ENCODE results near the gene LHX2.

The LHX2 gene

DNA sequence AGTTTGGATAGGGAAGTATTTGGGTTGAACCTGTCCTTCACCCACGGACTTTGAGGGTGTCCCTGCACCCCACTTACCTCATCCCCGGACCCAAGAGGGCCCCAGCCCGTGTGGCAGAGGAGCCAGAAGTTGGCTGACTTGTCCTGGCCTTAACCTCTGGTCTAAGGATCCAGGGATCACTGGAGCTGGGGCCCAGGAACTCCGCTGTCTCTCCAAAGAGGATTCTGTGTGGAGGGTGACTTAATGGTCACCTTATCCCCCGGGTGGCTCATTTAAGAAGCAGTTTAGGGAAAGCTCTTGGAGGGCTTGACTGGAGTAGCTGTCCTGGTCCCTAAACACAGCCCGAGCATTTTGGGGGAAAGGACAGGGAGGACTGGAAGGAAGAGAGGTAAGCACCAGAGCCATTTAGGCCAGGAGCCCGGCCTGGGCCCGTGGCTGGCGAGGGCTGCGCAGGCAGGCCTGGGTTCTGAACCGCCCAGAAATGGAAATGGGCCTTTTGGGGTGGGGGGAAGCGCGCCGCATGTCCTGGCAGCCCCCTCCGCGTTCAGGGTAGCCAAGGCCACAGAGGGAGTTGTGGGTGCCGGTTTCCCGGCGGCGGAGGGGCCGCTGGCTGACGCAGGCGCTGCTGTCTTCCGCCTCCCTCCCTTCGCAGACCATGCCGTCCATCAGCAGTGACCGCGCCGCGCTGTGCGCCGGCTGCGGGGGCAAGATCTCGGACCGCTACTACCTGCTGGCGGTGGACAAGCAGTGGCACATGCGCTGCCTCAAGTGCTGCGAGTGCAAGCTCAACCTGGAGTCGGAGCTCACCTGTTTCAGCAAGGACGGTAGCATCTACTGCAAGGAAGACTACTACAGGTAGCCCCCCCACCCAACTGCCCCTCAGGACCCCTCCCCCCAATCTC lies 2.0 kb downstream of the LHX2 start:
- Histone ChIP-seq H3K36me3 (ENCODE audit: control insufficient read depth in 2 of 2, insufficient read depth in 2 of 2, low read length in 2 of 2) (no peaks in the 10 kb centered on the region), H3K27ac (ENCODE audit: low read depth in 2 of 2, low read length in 2 of 2) (no peak overlapping the region), H3K4me1 (ENCODE audit: control insufficient read depth in 2 of 2, insufficient read depth in 2 of 2, low read length in 2 of 2) (peaks cover 7 to 19% of the 10 kb centered on the region in 2 donors), H3K9ac (ENCODE audit: low read depth in 1 of 2, low read length in 2 of 2) (no peak overlapping the region), H3K9me3 (ENCODE audit: control insufficient read depth in 2 of 2, low read length in 2 of 2) (no peaks in the 10 kb centered on the region), H3K4me3 (ENCODE audit: low read length in 2 of 2) (no peak overlapping the region), H3K27me3 (ENCODE audit: control insufficient read depth in 2 of 2, insufficient read depth in 2 of 2, low read length in 2 of 2) (peaks cover 72 to 85% of the 10 kb centered on the region in 2 donors)

GRCh38 chr9:124014211-124014955 lies 2.8 kb downstream of the LHX2 start:
- Histone ChIP-seq H3K4me1 (ENCODE audit: control insufficient read depth in 2 of 2, insufficient read depth in 2 of 2, low read length in 2 of 2) (peaks cover 4 to 13% of the 10 kb centered on the region in 2 donors), H3K4me3 (ENCODE audit: low read length in 2 of 2) (no peak overlapping the region), H3K27ac (ENCODE audit: low read depth in 2 of 2, low read length in 2 of 2) (no peak overlapping the region), H3K27me3 (ENCODE audit: control insufficient read depth in 2 of 2, insufficient read depth in 2 of 2, low read length in 2 of 2) (peaks cover 71 to 85% of the 10 kb centered on the region in 2 donors), H3K9me3 (ENCODE audit: control insufficient read depth in 2 of 2, low read length in 2 of 2) (no peaks in the 10 kb centered on the region), H3K36me3 (ENCODE audit: control insufficient read depth in 2 of 2, insufficient read depth in 2 of 2, low read length in 2 of 2) (no peaks in the 10 kb centered on the region), H3K9ac (ENCODE audit: low read depth in 1 of 2, low read length in 2 of 2) (no peak overlapping the region)

DNA sequence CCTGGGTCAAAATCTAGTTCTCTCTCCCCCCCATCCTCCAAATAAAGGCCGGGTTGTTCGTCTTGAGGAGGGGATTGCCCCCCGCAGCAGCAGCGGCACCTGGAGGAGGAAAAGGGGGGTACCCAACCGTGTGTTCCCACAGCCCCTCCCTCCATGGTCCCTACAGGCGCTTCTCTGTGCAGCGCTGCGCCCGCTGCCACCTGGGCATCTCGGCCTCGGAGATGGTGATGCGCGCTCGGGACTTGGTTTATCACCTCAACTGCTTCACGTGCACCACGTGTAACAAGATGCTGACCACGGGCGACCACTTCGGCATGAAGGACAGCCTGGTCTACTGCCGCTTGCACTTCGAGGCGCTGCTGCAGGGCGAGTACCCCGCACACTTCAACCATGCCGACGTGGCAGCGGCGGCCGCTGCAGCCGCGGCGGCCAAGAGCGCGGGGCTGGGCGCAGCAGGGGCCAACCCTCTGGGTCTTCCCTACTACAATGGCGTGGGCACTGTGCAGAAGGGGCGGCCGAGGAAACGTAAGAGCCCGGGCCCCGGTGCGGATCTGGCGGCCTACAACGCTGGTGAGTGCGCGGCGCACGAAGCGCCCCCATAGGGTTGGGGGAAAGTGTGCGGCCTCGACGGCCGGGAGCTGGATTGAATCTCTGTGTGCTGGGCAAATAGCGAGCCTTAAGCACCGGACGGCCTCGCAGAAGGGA lies 3.5 kb downstream of the LHX2 start:
- peaks cover 4 to 13% of the 10 kb centered on the region in 2 donors for H3K4me1 ChIP-seq (ENCODE audit: control insufficient read depth in 2 of 2, insufficient read depth in 2 of 2, low read length in 2 of 2)

GRCh38 chr9:124015661-124016131 lies 4.1 kb downstream of the LHX2 start:
- Histone ChIP-seq H3K36me3 (ENCODE audit: control insufficient read depth in 2 of 2, insufficient read depth in 2 of 2, low read length in 2 of 2) (no peaks in the 10 kb centered on the region), H3K9me3 (ENCODE audit: control insufficient read depth in 2 of 2, low read length in 2 of 2) (no peaks in the 10 kb centered on the region), H3K4me1 (ENCODE audit: control insufficient read depth in 2 of 2, insufficient read depth in 2 of 2, low read length in 2 of 2) (peaks cover 4 to 12% of the 10 kb centered on the region in 2 donors), H3K9ac (ENCODE audit: low read depth in 1 of 2, low read length in 2 of 2) (no peak overlapping the region), H3K27ac (ENCODE audit: low read depth in 2 of 2, low read length in 2 of 2) (no peak overlapping the region), H3K4me3 (ENCODE audit: low read length in 2 of 2) (no peak overlapping the region), H3K27me3 (ENCODE audit: control insufficient read depth in 2 of 2, insufficient read depth in 2 of 2, low read length in 2 of 2) (peaks cover 71 to 83% of the 10 kb centered on the region in 2 donors)

More for the DNA sequence above, 3.5 kb downstream of the LHX2 start:
- Histone ChIP-seq H3K36me3 (ENCODE audit: control insufficient read depth in 2 of 2, insufficient read depth in 2 of 2, low read length in 2 of 2) (no peaks in the 10 kb centered on the region), H3K27ac (ENCODE audit: low read depth in 2 of 2, low read length in 2 of 2) (no peak overlapping the region), H3K9me3 (ENCODE audit: control insufficient read depth in 2 of 2, low read length in 2 of 2) (no peaks in the 10 kb centered on the region), H3K27me3 (ENCODE audit: control insufficient read depth in 2 of 2, insufficient read depth in 2 of 2, low read length in 2 of 2) (peaks cover 70 to 83% of the 10 kb centered on the region in 2 donors), H3K9ac (ENCODE audit: low read depth in 1 of 2, low read length in 2 of 2) (no peak overlapping the region), H3K4me3 (ENCODE audit: low read length in 2 of 2) (no peak overlapping the region)

GRCh38 chr9:124016175-124017050 lies 4.8 kb downstream of the LHX2 start:
- Histone ChIP-seq H3K4me3 (ENCODE audit: low read length in 2 of 2) (no peak overlapping the region), H3K27me3 (ENCODE audit: control insufficient read depth in 2 of 2, insufficient read depth in 2 of 2, low read length in 2 of 2) (peaks cover 76 to 86% of the 10 kb centered on the region in 2 donors), H3K4me1 (ENCODE audit: control insufficient read depth in 2 of 2, insufficient read depth in 2 of 2, low read length in 2 of 2) (peaks cover 8% of the 10 kb centered on the region in 2 donors), H3K9me3 (ENCODE audit: control insufficient read depth in 2 of 2, low read length in 2 of 2) (no peaks in the 10 kb centered on the region), H3K36me3 (ENCODE audit: control insufficient read depth in 2 of 2, insufficient read depth in 2 of 2, low read length in 2 of 2) (no peaks in the 10 kb centered on the region), H3K27ac (ENCODE audit: low read depth in 2 of 2, low read length in 2 of 2) (no peak overlapping the region), H3K9ac (ENCODE audit: low read depth in 1 of 2, low read length in 2 of 2) (no peak overlapping the region)

DNA sequence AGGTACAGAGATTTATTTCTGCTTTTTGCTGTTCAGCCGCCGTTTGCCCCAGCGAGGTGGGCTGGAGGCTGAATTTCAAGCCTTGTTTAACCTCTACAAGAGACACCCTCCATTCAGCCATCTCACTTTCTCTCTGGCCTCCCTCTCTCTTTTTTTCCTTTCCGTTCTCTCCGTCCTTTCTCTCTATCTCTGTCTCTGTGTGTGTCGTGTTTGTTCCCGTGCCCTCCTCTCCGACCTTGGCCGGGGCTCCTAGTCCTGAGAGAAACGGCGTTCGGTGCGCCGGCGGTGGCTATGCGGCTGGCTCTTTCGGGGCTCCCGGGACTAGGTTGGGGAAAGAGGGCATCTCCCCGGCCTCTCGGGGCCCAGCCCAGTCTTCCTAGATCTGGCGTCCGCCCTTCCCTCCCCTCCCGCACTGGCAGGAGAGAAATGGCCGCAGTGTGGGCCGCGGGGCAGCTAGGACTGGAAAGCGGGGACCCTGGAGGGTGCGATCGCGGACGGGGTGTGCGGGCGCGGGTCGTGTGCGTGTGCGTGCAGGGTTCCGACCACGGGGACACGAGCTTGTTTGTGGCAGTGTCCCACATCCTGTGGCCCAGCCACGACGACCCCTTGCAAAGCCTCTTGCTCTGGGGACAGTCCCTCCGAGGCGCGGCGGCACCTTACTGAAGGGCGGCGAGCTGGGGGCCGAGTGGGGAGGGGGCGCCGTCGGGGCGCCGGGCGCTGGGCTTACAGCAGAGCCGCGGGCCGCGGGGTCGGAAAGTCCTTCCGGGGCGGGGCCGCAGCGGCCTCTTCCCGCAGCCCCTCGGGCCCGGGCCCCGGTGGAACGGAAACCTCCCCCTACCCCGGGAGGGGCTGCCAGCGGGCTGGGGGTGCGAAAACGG lies 5.7 kb downstream of the LHX2 start:
- H3K4me3 ChIP-seq (ENCODE audit: low read length in 2 of 2): no peak overlapping the region
- H3K36me3 ChIP-seq (ENCODE audit: control insufficient read depth in 2 of 2, insufficient read depth in 2 of 2, low read length in 2 of 2): no peaks in the 10 kb centered on the region
- no peak overlapping the region for H3K9ac ChIP-seq (ENCODE audit: low read depth in 1 of 2, low read length in 2 of 2)
- H3K27ac ChIP-seq (ENCODE audit: low read depth in 2 of 2, low read length in 2 of 2): no peak overlapping the region
- no peaks in the 10 kb centered on the region for H3K9me3 ChIP-seq (ENCODE audit: control insufficient read depth in 2 of 2, low read length in 2 of 2)
- peaks cover 5 to 8% of the 10 kb centered on the region in 2 donors for H3K4me1 ChIP-seq (ENCODE audit: control insufficient read depth in 2 of 2, insufficient read depth in 2 of 2, low read length in 2 of 2)
- H3K27me3 ChIP-seq (ENCODE audit: control insufficient read depth in 2 of 2, insufficient read depth in 2 of 2, low read length in 2 of 2): peaks cover 83 to 89% of the 10 kb centered on the region in 2 donors

DNA sequence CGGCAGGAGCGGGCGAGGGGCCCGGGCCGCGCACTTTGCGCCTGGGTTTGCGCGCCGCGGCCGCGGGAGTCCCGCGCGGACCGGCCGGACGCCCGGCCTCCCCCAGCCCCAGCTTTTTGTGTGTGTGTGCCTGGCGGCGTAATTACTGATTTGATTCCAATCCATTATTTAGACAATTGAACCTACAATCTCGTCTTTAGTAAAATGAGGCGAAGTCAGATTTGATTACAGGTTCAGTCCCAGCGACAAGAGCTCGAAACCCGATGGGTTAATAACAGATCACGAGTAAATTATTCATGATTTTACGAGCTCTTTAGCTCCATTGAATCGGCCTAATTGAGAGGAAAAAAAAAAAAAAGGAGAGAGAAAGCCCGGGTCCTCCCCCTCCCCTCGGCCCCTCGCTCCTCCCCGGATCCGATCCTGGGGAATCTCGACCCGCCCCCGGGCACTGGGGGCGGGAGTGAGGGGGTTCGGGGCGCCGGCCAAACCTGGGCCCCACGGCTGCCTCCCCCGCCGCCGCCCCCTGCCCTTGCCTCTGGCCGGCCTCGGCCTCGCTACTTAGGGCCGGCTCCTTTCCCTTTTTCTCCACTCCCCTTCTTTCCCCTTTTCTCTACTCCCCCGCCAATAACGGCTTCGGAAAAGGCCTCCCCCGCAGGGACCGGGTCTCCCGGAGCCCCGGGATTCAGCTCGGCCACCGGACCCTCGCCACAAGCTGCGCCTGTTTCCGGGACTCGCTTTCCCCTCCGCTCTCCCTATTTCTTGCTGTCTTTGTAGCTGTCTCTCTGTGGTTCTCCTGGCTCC lies 6.6 kb downstream of the LHX2 start:
- H3K4me3 ChIP-seq (ENCODE audit: low read length in 2 of 2): no peak overlapping the region
- H3K36me3 ChIP-seq (ENCODE audit: control insufficient read depth in 2 of 2, insufficient read depth in 2 of 2, low read length in 2 of 2): no peaks in the 10 kb centered on the region
- no peak overlapping the region for H3K9ac ChIP-seq (ENCODE audit: low read depth in 1 of 2, low read length in 2 of 2)
- H3K9me3 ChIP-seq (ENCODE audit: control insufficient read depth in 2 of 2, low read length in 2 of 2): no peaks in the 10 kb centered on the region
- H3K27me3 ChIP-seq (ENCODE audit: control insufficient read depth in 2 of 2, insufficient read depth in 2 of 2, low read length in 2 of 2): peaks cover 86 to 93% of the 10 kb centered on the region in 2 donors
- H3K27ac ChIP-seq (ENCODE audit: low read depth in 2 of 2, low read length in 2 of 2): no peak overlapping the region
- H3K4me1 ChIP-seq (ENCODE audit: control insufficient read depth in 2 of 2, insufficient read depth in 2 of 2, low read length in 2 of 2): peaks cover 2 to 8% of the 10 kb centered on the region in 2 donors
